Measurements from ENCODE around the gene TSPEAR. TPM values are rescaled to one million over a fixed set of nuclear protein-coding genes. Genes with fewer than 3 reads are reported as not detected.

TSPEAR gene
- total and polyA plus RNA-seq, 9 of the 15 experiments (the other 6 are each of a cell fraction or from before 2014, with no cell fraction given): not detected

GRCh38 chr21:44593598-44594405 lies 117.6 kb downstream of the TSPEAR start:
- Histone ChIP-seq H3K9me1 (ENCODE audit: control insufficient read depth, insufficient read depth, low read length) (no peaks in the 10 kb centered on the region), H3K36me3 (ENCODE audit: control insufficient read depth, insufficient read depth, low read length) (no peaks in the 10 kb centered on the region), H2AFZ (ENCODE audit: low read depth, low read length) (peak overlapping the region; percentile 81), H3K9me3 (replicated peaks; ENCODE audit: control insufficient read depth, insufficient read depth, low read depth, low read length) (no peaks in the 10 kb centered on the region; the same call in 1 of the 2 replicates), H3K4me1 (replicated peaks in 1 of 2; ENCODE audit: control insufficient read depth in 2 of 2, insufficient read depth in 2 of 2, low read length in 2 of 2) (peaks cover 24 to 37% of the 10 kb centered on the region in 2 experiments), H3K27ac (ENCODE audit: extremely low read depth, low read depth, low read length) (peak overlapping the region; percentile 62), H4K20me1 (replicated peaks; ENCODE audit: control insufficient read depth, insufficient read depth, low read length) (no peaks in the 10 kb centered on the region), H3K4me2 (ENCODE audit: insufficient read depth, low read length) (peak overlapping the region; percentile 79), H3K9ac (ENCODE audit: insufficient read depth in 1 of 2, low read depth in 2 of 2, low read length in 2 of 2) (peak overlapping the region; percentile 25 to 29; a peak in 3 of 4 replicates), H3K4me3 (no peak overlapping the region), H3K27me3 (ENCODE audit: control insufficient read depth in 2 of 2, insufficient read depth in 2 of 2, low read length in 2 of 2) (peaks cover 0 to 15% of the 10 kb centered on the region in 2 experiments; a peak in 2 of 5 replicates), H3K79me2 (ENCODE audit: control insufficient read depth, insufficient read depth, low read length) (no peaks in the 10 kb centered on the region)
- ChIA-PET CTCF (ENCODE audit: low intra/inter-chr PET ratio) (no interaction called here), POLR2A (interaction anchor here (0.8 to 1.4 kb wide), 6 partner anchors 9 to 136 kb away, joined by 3 to 5 read pairs (median 4); no protein-coding TSS in a partner anchor)
- ATAC-seq (peak; percentile 89), FAIRE-seq (peak; percentile 97), DNase-seq (ENCODE audit: extremely low read depth in 1 of 4, low spot score in 3 of 4) (peak; percentile 67 to 81 (median 70))
- 3% methylated on average over 20 of the region's 20 CpGs for WGBS (ENCODE audit: insufficient coverage, low coverage, missing lambda C conversion rate)
- intact Hi-C loops (cut with micrococcal nuclease): no loop called here
- in situ Hi-C loops (cut with MboI): no loop called here
- no TSS peak for BruUV-seq (replicated peaks)
- TF ChIP-seq HBP1 (CRISPR knock-in tag; IDR thresholded peaks at IDR 0.05) (no peak), PHTF2 (CRISPR knock-in tag; IDR thresholded peaks at IDR 0.05) (no peak), KAT7 (CRISPR knock-in tag; IDR thresholded peaks at IDR 0.05; ENCODE audit: borderline replicate concordance) (no peak), TFE3 (CRISPR knock-in tag; IDR thresholded peaks at IDR 0.05) (no peak), HLTF (IDR thresholded peaks at IDR 0.05) (0 out of 2 replicates have a peak, but pooled peaks have one; percentile 61), ZFPM2 (CRISPR knock-in tag; IDR thresholded peaks at IDR 0.05) (peak; percentile 43; the same call in 1 of the 2 replicates), ZFX (CRISPR knock-in tag; IDR thresholded peaks at IDR 0.05) (0 out of 2 replicates have a peak, but pooled peaks have one; percentile 38), PHB (CRISPR knock-in tag; IDR thresholded peaks at IDR 0.05) (peak; percentile 44; the same call in 1 of the 2 replicates), CBX8 (IDR thresholded peaks at IDR 0.05; ENCODE audit: borderline replicate concordance, extremely low read depth, low read depth, low read length, poor library complexity, severe bottlenecking) (no peak), ZBTB49 (CRISPR knock-in tag; IDR thresholded peaks at IDR 0.05; ENCODE audit: borderline replicate concordance) (no peak), THRAP3 (IDR thresholded peaks at IDR 0.05; ENCODE audit: borderline replicate concordance) (no peak), U2AF1 (optimal IDR thresholded peaks at IDR 0.05; ENCODE audit: low read depth, low read length) (no peak), RBFOX2 (IDR thresholded peaks at IDR 0.05; ENCODE audit: low read depth, low read length) (no peak), NFE2L1 (tag; IDR thresholded peaks at IDR 0.05; ENCODE audit: borderline replicate concordance, low read depth) (peak; percentile 22; the same call in 1 of the 2 replicates), CTBP1 (IDR thresholded peaks at IDR 0.05; ENCODE audit: borderline replicate concordance) (peak; percentile 83)
